Progenitor cell of endocrine pancreas (in vitro differentiated cells): ENCODE results near the gene SVBP. TPM values are rescaled to one million over a fixed set of nuclear protein-coding genes. Genes with fewer than 3 reads are reported as not detected.

Experiments used
- DNase-seq: peaks from one replicate; pipeline ENCODE4 v3.0.0; 2021; ENCODE audit warnings: low spot score; ENCODE audit not compliant: unreplicated experiment
- H3K27ac Mint-ChIP-seq: 2 replicates; pipeline ENCODE4 v1.8.0; 2021; ENCODE audit warnings: mild to moderate bottlenecking, moderate library complexity, mixed read lengths
- H3K27me3 Mint-ChIP-seq: 2 replicates; pipeline ENCODE4 v1.8.0; 2021; ENCODE audit warnings: mixed read lengths
- H3K36me3 Mint-ChIP-seq: 2 replicates; pipeline ENCODE4 v1.8.0; 2022; ENCODE audit warnings: mixed read lengths; ENCODE audit not compliant: insufficient read depth
- H3K4me1 Mint-ChIP-seq: 2 replicates; pipeline ENCODE4 v1.8.0; 2021; ENCODE audit warnings: low read depth, mixed read lengths
- H3K4me3 Mint-ChIP-seq: 2 replicates; pipeline ENCODE4 v1.8.0; 2021; ENCODE audit warnings: low read depth, mild to moderate bottlenecking, moderate library complexity, mixed read lengths
- H3K9me3 Mint-ChIP-seq: 2 replicates; pipeline ENCODE4 v1.8.0; 2021; ENCODE audit warnings: low read depth, mixed read lengths
- total RNA-seq: library from RNA; stranded (reverse); gene quantifications from 2 replicates; pipeline ENCODE4 v1.2.1, GENCODE V29; 2021
- TF ChIP-seq, protein P1 (sequence below): fragments of 200-600 bp; sonication (generic); IDR thresholded peaks from one replicate; pipeline ENCODE4 v1.5.0; 2021; ENCODE audit warnings: antibody characterized with exemption, mild to moderate bottlenecking; ENCODE audit not compliant: unreplicated experiment

The SVBP gene
- total RNA-seq, 1 donor from 2014 or later = 65.8 TPM

DNA sequence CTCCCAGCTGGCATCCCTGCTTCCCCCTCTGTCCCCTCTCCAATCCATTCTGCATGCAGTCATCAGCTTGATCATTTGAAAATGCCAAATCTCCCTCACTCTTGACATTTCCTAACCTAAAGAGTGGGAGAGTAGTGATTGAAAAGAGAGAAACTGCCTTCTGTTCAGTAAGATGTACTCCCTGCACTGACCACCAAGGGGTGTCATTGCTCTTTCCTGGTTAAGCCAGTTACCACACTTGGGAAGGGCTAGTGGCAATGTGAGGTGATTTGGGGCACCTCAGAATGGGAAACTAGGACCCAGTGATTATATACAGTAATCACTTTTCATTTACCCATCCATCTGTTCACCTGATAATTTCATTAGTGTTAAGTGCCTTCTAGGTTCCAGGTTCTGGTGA lies 39.3 kb downstream of the SVBP start:
- no peak for DNase-seq
- TF ChIP-seq, protein P1, sequence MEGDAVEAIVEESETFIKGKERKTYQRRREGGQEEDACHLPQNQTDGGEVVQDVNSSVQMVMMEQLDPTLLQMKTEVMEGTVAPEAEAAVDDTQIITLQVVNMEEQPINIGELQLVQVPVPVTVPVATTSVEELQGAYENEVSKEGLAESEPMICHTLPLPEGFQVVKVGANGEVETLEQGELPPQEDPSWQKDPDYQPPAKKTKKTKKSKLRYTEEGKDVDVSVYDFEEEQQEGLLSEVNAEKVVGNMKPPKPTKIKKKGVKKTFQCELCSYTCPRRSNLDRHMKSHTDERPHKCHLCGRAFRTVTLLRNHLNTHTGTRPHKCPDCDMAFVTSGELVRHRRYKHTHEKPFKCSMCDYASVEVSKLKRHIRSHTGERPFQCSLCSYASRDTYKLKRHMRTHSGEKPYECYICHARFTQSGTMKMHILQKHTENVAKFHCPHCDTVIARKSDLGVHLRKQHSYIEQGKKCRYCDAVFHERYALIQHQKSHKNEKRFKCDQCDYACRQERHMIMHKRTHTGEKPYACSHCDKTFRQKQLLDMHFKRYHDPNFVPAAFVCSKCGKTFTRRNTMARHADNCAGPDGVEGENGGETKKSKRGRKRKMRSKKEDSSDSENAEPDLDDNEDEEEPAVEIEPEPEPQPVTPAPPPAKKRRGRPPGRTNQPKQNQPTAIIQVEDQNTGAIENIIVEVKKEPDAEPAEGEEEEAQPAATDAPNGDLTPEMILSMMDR = peak; percentile 66
- Mint-ChIP-seq H3K4me1 (no peaks in the 10 kb centered on the region), H3K4me3 (no peak overlapping the region), H3K27ac (no peak overlapping the region), H3K36me3 (peaks cover 32% of the 10 kb centered on the region), H3K9me3 (no peaks in the 10 kb centered on the region), H3K27me3 (no peaks in the 10 kb centered on the region)

DNA sequence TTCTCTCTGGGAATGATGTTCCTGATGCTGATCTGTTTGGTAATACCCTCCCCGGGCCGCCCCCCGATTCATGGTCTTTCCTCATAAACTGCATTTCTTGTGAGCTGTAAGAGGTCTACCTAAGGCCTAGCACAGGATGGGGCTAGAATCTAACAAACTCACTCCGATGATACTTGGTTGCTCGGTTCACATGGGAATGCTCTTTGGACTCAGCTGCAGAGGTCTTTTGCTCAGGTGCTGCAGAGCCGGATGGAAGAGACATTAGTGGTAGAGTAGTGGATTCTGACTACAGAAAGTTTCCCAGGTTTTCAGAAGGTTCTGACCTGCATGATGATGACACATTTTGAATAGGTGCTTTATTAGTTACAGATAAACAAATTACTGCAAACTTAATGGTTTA lies 40.7 kb downstream of the SVBP start:
- H3K27me3 Mint-ChIP-seq = no peaks in the 10 kb centered on the region
- no peaks in the 10 kb centered on the region for H3K4me1 Mint-ChIP-seq
- no peak overlapping the region for H3K27ac Mint-ChIP-seq
- TF ChIP-seq, protein P1 = no peak
- no peak overlapping the region for H3K4me3 Mint-ChIP-seq
- no peak for DNase-seq
- peaks cover 33% of the 10 kb centered on the region for H3K36me3 Mint-ChIP-seq
- H3K9me3 Mint-ChIP-seq = no peaks in the 10 kb centered on the region

DNA sequence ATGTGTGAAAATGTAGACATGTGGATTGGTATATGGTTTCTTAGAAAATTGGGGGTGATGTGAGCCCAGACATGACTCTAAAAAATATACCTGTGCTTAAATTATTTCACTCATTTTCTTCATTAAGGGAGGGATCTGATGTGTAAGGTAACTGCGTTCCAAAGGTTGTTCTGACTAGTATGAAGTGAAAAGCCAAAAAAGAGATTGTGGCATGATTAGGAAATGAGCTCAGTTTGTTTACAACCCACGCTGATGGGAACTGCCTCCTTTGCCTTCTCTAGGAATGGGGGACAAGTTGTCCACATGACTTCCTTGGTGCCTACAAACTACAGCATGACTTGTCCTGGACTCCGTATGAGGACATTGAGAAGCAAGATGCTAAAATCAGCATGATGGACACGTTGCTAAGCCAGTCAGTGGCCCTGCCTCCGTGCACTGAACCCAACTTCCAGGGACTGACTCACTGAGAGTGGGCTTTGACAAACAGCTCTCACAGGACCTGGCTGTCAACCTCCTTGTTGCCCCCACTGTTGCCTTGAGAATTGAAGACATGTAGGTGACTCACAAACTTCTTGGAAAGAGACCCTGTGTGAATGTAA lies 42.2 kb downstream of the SVBP start:
- Mint-ChIP-seq H3K9me3 (no peaks in the 10 kb centered on the region), H3K4me3 (no peak overlapping the region), H3K27me3 (no peaks in the 10 kb centered on the region), H3K27ac (no peak overlapping the region), H3K4me1 (peaks cover under 1% of the 10 kb centered on the region), H3K36me3 (peaks cover 31% of the 10 kb centered on the region)
- TF ChIP-seq, protein P1 = no peak
- DNase-seq = no peak

DNA sequence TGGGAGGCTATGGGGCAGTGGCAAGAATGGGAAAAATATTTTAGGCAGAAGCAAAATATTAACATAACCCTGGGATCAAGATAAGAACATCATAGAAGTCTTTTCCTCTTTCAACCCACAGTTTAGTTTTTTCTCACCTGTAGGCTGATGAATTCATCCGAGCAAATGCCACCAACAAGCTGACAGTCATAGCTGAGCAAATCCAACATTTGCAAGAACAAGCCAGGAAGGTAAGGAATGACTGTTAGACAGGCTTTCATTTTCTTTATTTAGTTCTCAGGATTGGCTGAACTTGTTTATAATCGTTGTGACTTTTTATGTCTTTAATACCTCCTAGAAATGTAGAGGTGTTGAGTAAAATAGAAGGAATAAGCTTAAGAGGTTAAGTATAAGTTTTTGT lies 43.8 kb downstream of the SVBP start:
- H3K36me3 Mint-ChIP-seq = peaks cover 28% of the 10 kb centered on the region
- TF ChIP-seq, protein P1 = no peak
- no peaks in the 10 kb centered on the region for H3K9me3 Mint-ChIP-seq
- H3K4me1 Mint-ChIP-seq = peaks cover 3% of the 10 kb centered on the region
- H3K27me3 Mint-ChIP-seq = no peaks in the 10 kb centered on the region
- no peak overlapping the region for H3K27ac Mint-ChIP-seq
- DNase-seq = no peak
- no peak overlapping the region for H3K4me3 Mint-ChIP-seq

DNA sequence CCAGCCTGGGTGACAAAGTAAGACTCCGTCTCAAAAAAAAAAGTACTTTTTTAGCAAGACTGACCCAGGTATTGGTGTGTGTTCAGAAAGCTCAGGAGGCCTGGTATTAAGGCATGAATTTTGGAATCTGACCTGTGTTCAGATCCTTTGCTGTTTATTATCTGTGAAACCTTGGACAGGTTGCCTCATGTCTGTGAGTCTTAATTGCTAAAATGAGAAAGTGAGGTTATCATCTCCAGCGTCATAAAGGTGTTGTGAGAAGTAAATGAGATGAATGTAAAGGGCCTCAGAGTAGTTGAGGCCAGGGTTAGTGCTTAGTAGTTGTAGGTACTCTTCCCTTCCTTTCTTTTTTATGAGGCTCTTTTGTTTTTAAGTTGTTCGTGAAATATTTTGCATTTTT lies 47.4 kb downstream of the SVBP start:
- Mint-ChIP-seq H3K4me3 (no peak overlapping the region), H3K36me3 (peaks cover 13% of the 10 kb centered on the region), H3K9me3 (no peaks in the 10 kb centered on the region), H3K27me3 (no peaks in the 10 kb centered on the region), H3K27ac (no peak overlapping the region), H3K4me1 (peaks cover 9% of the 10 kb centered on the region)
- DNase-seq = no peak
- TF ChIP-seq, protein P1 = no peak
